ENCODE data around the gene CXCL11.

DNA sequence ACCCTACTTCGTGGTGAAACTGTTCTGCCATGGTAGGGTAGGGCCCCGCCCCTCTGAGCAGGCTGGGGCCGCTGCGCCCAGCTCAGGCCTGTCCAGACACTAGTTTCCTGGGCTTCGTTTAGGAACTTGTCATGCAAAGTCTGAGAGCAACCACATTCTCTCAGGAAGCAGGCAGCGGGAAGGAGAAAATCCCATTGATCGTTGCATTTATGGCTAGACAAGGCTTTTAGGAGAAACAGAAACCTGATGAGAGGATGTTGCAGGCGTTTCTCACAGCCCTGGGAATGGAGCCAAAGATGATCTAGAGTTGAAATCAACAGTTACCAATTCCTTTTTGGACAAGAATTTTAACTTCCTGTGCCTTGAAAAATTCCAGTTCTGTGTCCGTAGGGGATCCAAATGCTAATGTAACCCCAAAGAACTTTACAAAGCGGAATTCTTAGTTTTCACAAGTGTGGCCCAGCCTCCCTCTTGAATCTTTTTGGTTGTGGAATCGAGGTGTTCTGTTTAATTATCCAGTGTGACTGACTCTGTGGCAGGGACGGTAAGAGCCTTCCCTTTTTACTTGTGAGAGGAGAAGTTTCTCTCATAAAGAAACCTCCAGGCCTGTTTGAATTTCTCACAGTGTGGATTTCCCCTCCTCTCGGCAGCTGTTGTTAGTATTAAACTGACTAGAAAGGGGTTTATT, 24.0 kb downstream of the CXCL11 start:
- TF ChIP-seq POLR2A (IDR thresholded peaks at IDR 0.05; ENCODE audit: low read length) (no peak), GATA1 (IDR thresholded peaks at IDR 0.05; ENCODE audit: low read depth, low read length) (no peak)
